H1 (cell line): ENCODE data around the gene GNAQ. TPM values are rescaled to one million over a fixed set of nuclear protein-coding genes. Genes with fewer than 3 reads are reported as not detected.

ENCODE experiments used
- CTCF ChIA-PET: fragments of 300-600 bp; sonication (Branson Sonifier 250); formaldehyde crosslinking; loops from one replicate; lab custom pipeline; 2021; ENCODE audit not compliant: partially characterized antibody; lab: Charles Lee
- POLR2A ChIA-PET: fragments of 300-600 bp; sonication (Branson Sonifier 250); formaldehyde crosslinking; loops from one replicate; lab custom pipeline; 2021; ENCODE audit warnings: inconsistent platforms; ENCODE audit not compliant: partially characterized antibody; lab: Charles Lee
- DNase-seq, 2 experiments: peaks; one replicate each; pipeline versions ENCODE4 v3.0.0 to v3.0.0-alpha.2; 2010 to 2022; ENCODE audit warnings: low spot score in 2 of 2, low read depth in 1 of 2, mixed read lengths in 1 of 2
- FAIRE-seq: peaks from 2 replicates; lab custom pipeline; 2011; peaks lifted over from hg19 to GRCh38; lab: Jason Lieb, UNC
- H2AFZ ChIP-seq: 2 replicates; pipeline ENCODE4 v1.8.1; 2012; ENCODE audit warnings: low read length, inconsistent platforms
- H2AK5ac ChIP-seq: 2 replicates; pipeline ENCODE4 v1.6.1; 2013; ENCODE audit warnings: low read depth, low read length
- H2BK120ac ChIP-seq: replicated peaks from 2 replicates; pipeline ENCODE3; 2013; ENCODE audit warnings: low read depth, low read length, inconsistent platforms
- H2BK12ac ChIP-seq: 2 replicates; pipeline ENCODE4 v1.6.1; 2013; ENCODE audit warnings: low read depth, low read length
- H2BK15ac ChIP-seq: 2 replicates; pipeline ENCODE4 v1.6.1; 2013; ENCODE audit warnings: low read length
- H2BK20ac ChIP-seq: 2 replicates; pipeline ENCODE4 v1.6.1; 2013; ENCODE audit warnings: low read length
- H2BK5ac ChIP-seq: 2 replicates; pipeline ENCODE4 v1.6.1; 2013; ENCODE audit warnings: low read depth, low read length
- H3K14ac ChIP-seq: 2 replicates; pipeline ENCODE4 v1.6.1; 2013; ENCODE audit warnings: inconsistent platforms; ENCODE audit not compliant: insufficient read length
- H3K18ac ChIP-seq: 2 replicates; pipeline ENCODE4 v1.6.1; 2013; ENCODE audit warnings: low read length; ENCODE audit errors: extremely low read depth
- H3K23ac ChIP-seq: 2 replicates; pipeline ENCODE4 v1.6.1; 2013; ENCODE audit warnings: inconsistent platforms; ENCODE audit not compliant: insufficient read length
- H3K23me2 ChIP-seq: 2 replicates; pipeline ENCODE4 v1.6.1; 2013; ENCODE audit warnings: low read depth, low read length
- H3K27ac ChIP-seq: 2 replicates; pipeline ENCODE4 v1.6.1; 2011; ENCODE audit warnings: low read depth, low read length, inconsistent platforms
- H3K27me3 ChIP-seq, 4 experiments: replicated peaks in 1 of 4; 1 replicate in 1 of 4; 2 replicates in 3 of 4; pipeline versions ENCODE4 v1.6.1 to v1.8.1; 2011 to 2013; ENCODE audit warnings: low read length in 3 of 4, mild to moderate bottlenecking in 3 of 4, inconsistent platforms in 2 of 4, mixed read lengths in 2 of 4, moderate library complexity in 1 of 4; ENCODE audit not compliant: control insufficient read depth in 3 of 4, insufficient read depth in 3 of 4; ENCODE audit errors: extremely low read depth in 1 of 4
- H3K36me3 ChIP-seq, 4 experiments: 2 replicates each; pipeline versions ENCODE4 v1.6.1 to v1.8.1; 2011 to 2013; ENCODE audit warnings: mild to moderate bottlenecking in 4 of 4, low read length in 3 of 4, moderate library complexity in 2 of 4, control low read depth in 1 of 4, inconsistent platforms in 1 of 4; ENCODE audit not compliant: insufficient read depth in 4 of 4, control insufficient read depth in 2 of 4
- H3K4ac ChIP-seq: replicated peaks from 2 replicates; pipeline ENCODE3; 2013; ENCODE audit warnings: low read length, low read depth, mixed read lengths, inconsistent platforms; ENCODE audit not compliant: insufficient read length
- H3K4me1 ChIP-seq, 4 experiments: replicated peaks in 1 of 4; 1 replicate in 1 of 4; 2 replicates in 3 of 4; pipeline versions ENCODE4 v1.6.1 to v1.8.1; 2011 to 2013; ENCODE audit warnings: low read length in 3 of 4, inconsistent platforms in 2 of 4, mixed read lengths in 1 of 4; ENCODE audit not compliant: insufficient read depth in 4 of 4, control insufficient read depth in 3 of 4
- H3K4me2 ChIP-seq, 2 experiments: 2 replicates each; pipeline versions ENCODE4 v1.6.1 to v1.8.1; 2011 to 2013; ENCODE audit warnings: low read depth in 2 of 2, low read length in 2 of 2, control low read depth in 1 of 2, inconsistent platforms in 1 of 2, mild to moderate bottlenecking in 1 of 2; ENCODE audit not compliant: insufficient read depth in 1 of 2
- H3K4me3 ChIP-seq, 4 experiments: fragments of 200-600, 300-600 bp in 1 of 4; sonication (generic), shearing (Covaris generic), sonication (Bioruptor Twin) in 1 of 4; 2 replicates each; pipeline versions ENCODE4 v1.5.1 to v1.8.1; 2011 to 2016; ENCODE audit warnings: low read length in 4 of 4, low read depth in 3 of 4, control low read depth in 2 of 4, inconsistent platforms in 2 of 4, mild to moderate bottlenecking in 2 of 4, mixed read lengths in 1 of 4, moderate library complexity in 1 of 4; ENCODE audit not compliant: insufficient read depth in 2 of 4; ENCODE audit errors: extremely low read depth in 1 of 4
- H3K56ac ChIP-seq: replicated peaks from 2 replicates; pipeline ENCODE3; 2013; ENCODE audit warnings: low read depth, mild to moderate bottlenecking, mixed read lengths, low read length, inconsistent platforms; ENCODE audit not compliant: insufficient read length
- H3K79me1 ChIP-seq: 2 replicates; pipeline ENCODE4 v1.6.1; 2013; ENCODE audit warnings: low read depth, low read length, control low read depth
- H3K79me2 ChIP-seq, 2 experiments: 2 replicates each; pipeline versions ENCODE4 v1.6.1 to v1.8.1; 2012 to 2013; ENCODE audit warnings: low read length in 2 of 2, mild to moderate bottlenecking in 2 of 2, inconsistent platforms in 1 of 2; ENCODE audit not compliant: insufficient read depth in 2 of 2, control insufficient read depth in 1 of 2
- H3K9ac ChIP-seq, 4 experiments: replicated peaks in 1 of 4; 1 replicate in 1 of 4; 2 replicates in 3 of 4; pipeline versions ENCODE4 v1.6.1 to v1.8.1; 2011 to 2013; ENCODE audit warnings: low read depth in 3 of 4, low read length in 3 of 4, control low read depth in 2 of 4, mild to moderate bottlenecking in 2 of 4, moderate library complexity in 2 of 4, inconsistent platforms in 1 of 4; ENCODE audit errors: extremely low read depth in 1 of 4
- H3K9me3 ChIP-seq, 2 experiments: 2 replicates each; pipeline versions ENCODE4 v1.6.1 to v1.8.1; 2012 to 2013; ENCODE audit warnings: mild to moderate bottlenecking in 2 of 2, moderate library complexity in 2 of 2, control low read depth in 1 of 2, inconsistent platforms in 1 of 2, low read depth in 1 of 2, low read length in 1 of 2, mixed read lengths in 1 of 2; ENCODE audit not compliant: insufficient read depth in 2 of 2
- H4K20me1 ChIP-seq, 2 experiments: replicated peaks in 1 of 2; 2 replicates each; pipeline versions ENCODE3 to v1.8.1; 2011 to 2013; ENCODE audit warnings: inconsistent platforms in 2 of 2, low read length in 2 of 2, mild to moderate bottlenecking in 1 of 2; ENCODE audit not compliant: insufficient read depth in 2 of 2, control insufficient read depth in 1 of 2
- H4K5ac ChIP-seq: 2 replicates; pipeline ENCODE4 v1.6.1; 2013; ENCODE audit warnings: low read length, low read depth, mixed read lengths, inconsistent platforms; ENCODE audit not compliant: insufficient read length
- H4K8ac ChIP-seq: 2 replicates; pipeline ENCODE4 v1.8.0; 2013; ENCODE audit warnings: mild to moderate bottlenecking, moderate library complexity, low read length, inconsistent platforms; ENCODE audit not compliant: insufficient read depth; ENCODE audit errors: extremely low read depth
- H4K91ac ChIP-seq: replicated peaks from 2 replicates; pipeline ENCODE3; 2013; ENCODE audit warnings: low read length, mixed read lengths, inconsistent platforms; ENCODE audit not compliant: insufficient read length
- ATF2 ChIP-seq: IDR thresholded peaks from 2 replicates; pipeline ENCODE4 v1.6.1; 2012; ENCODE audit warnings: low read length, inconsistent platforms
- BCL11A ChIP-seq, 2 experiments: IDR thresholded peaks; one replicate each; pipeline ENCODE4 v1.6.1; 2011; ENCODE audit warnings: low read depth in 2 of 2, low read length in 2 of 2, mild to moderate bottlenecking in 2 of 2
- CBX5 ChIP-seq: fragments of 300-800, 300-1000 bp; sonication (generic); IDR thresholded peaks from 2 replicates; pipeline ENCODE4 v1.7.1; 2016; ENCODE audit warnings: antibody characterized with exemption, low read length, low read depth
- CHD1 ChIP-seq: IDR thresholded peaks from 2 replicates; pipeline ENCODE4 v1.6.1; 2012; ENCODE audit warnings: low read depth, low read length, improper control_type of control experiment
- EZH2 ChIP-seq: fragments of 200-600 bp; sonication (generic); IDR thresholded peaks from 2 replicates; pipeline ENCODE4 v1.7.1; 2012; ENCODE audit warnings: low read depth, mild to moderate bottlenecking, moderate library complexity, low read length, inconsistent platforms; ENCODE audit not compliant: severe bottlenecking
- JUND ChIP-seq: IDR thresholded peaks from 2 replicates; pipeline ENCODE4 v1.6.1; 2011; ENCODE audit warnings: mild to moderate bottlenecking, improper control_type of control experiment, low read length
- KDM1A ChIP-seq: fragments of 200-600, 300-600 bp; sonication (generic); IDR thresholded peaks from 2 replicates; pipeline ENCODE4 v1.7.1; 2016; ENCODE audit warnings: mild to moderate bottlenecking, low read length, borderline replicate concordance
- RAD21 ChIP-seq, 2 experiments: IDR thresholded peaks in 1 of 2; conservative IDR thresholded peaks in 1 of 2; 2 replicates each; pipeline ENCODE4 v1.6.1; 2011; ENCODE audit warnings: low read depth in 2 of 2, low read length in 2 of 2, improper control_type of control experiment in 1 of 2, inconsistent platforms in 1 of 2, mild to moderate bottlenecking in 1 of 2, moderate library complexity in 1 of 2
- SUZ12 ChIP-seq: fragments of 200-600 bp; sonication (generic); IDR thresholded peaks from 2 replicates; pipeline ENCODE4 v1.6.1; 2012; ENCODE audit warnings: mild to moderate bottlenecking, inconsistent platforms, low read length, moderate library complexity, mixed read lengths
- TEAD4 ChIP-seq: IDR thresholded peaks from 2 replicates; pipeline ENCODE4 v1.6.1; 2012; ENCODE audit warnings: low read depth, low read length, inconsistent platforms, mixed read lengths
- YY1 ChIP-seq: IDR thresholded peaks from 2 replicates; pipeline ENCODE4 v1.6.1; 2011; ENCODE audit warnings: low read depth, mild to moderate bottlenecking, low read length
- ZNF274 ChIP-seq: IDR thresholded peaks from 2 replicates; pipeline ENCODE4 v1.7.0; 2012; ENCODE audit warnings: low read length, borderline replicate concordance; ENCODE audit errors: extremely low read depth
- WGBS, 2 experiments: shearing (Covaris generic) in 1 of 2; methylation state at CpG; one replicate each; pipeline versions ENCODE4 v1.1.6 to v1.1.7; 2013 to 2015; ENCODE audit warnings: low lambda C conversion rate in 2 of 2, mixed read lengths in 2 of 2, inconsistent platforms in 1 of 2, low coverage in 1 of 2, missing lambda C conversion rate in 1 of 2; ENCODE audit not compliant: insufficient replicate concordance in 2 of 2, insufficient coverage in 1 of 2, insufficient read length in 1 of 2; ENCODE audit errors: extremely low coverage in 1 of 2, missing lambda C conversion rate in 1 of 2; 5-methylcytosine and 5-hydroxymethylcytosine counted together
- polyA plus RNA-seq, 7 experiments: library from polyadenylated mRNA; depleted of rRNA in 3 of 7; stranded (reverse) in 5 of 7; unstranded in 2 of 7; fragments of >200 nt in 5 of 7; fragments of 200-250 nt in 2 of 7; gene quantifications; 1 replicate in 5 of 7; 2 replicates in 1 of 7; 4 replicates in 1 of 7; pipeline versions ENCODE4 v1.2.1 to v1.2.3, GENCODE V29; 2011 to 2013; ENCODE audit warnings: missing spikeins in 2 of 7, mixed read lengths in 2 of 7
- total RNA-seq: library from RNA; stranded (reverse); fragmentation: NEBNext Ultra II Directional; extraction: Animal tissue kit (Norgen Biotek cat#: 25700); gene quantifications from 2 replicates; pipeline ENCODE4 v1.2.1, GENCODE V29; 2021

Gene GNAQ
- total and polyA plus RNA-seq, 2 of the 8 experiments (the other 6 are each of a cell fraction or from before 2014, with no cell fraction given) = 22.8 to 63.8 TPM

GRCh38 chr9:77876590-77876989, 155.0 kb downstream of the GNAQ start:
- H4K8ac ChIP-seq = no peak overlapping the region
- peaks cover 3% of the 10 kb centered on the region; the same call in 1 of the 2 replicates for H3K79me1 ChIP-seq
- DNase-seq (no peak), FAIRE-seq (no peak)
- H3K23ac ChIP-seq = no peak overlapping the region
- 72% methylated on average over 3 of the region's 3 CpGs; no CpG with 5 or more reads in 1 of the 2 experiments for WGBS, 2 experiments
- H2AK5ac ChIP-seq = no peak overlapping the region
- H3K4me1 ChIP-seq = 0 out of 7 replicates have a peak, but pooled peaks cover 0 to 2% (median 0%) of the 10 kb centered on the region in 4 experiments
- H4K20me1 ChIP-seq = no peaks in the 10 kb centered on the region
- H3K79me2 ChIP-seq = peaks cover 0 to 15% of the 10 kb centered on the region in 2 experiments; a peak in 2 of 4 replicates
- H3K36me3 ChIP-seq = no peaks in the 10 kb centered on the region
- no peak overlapping the region for H3K27ac ChIP-seq
- no peak overlapping the region for H3K4ac ChIP-seq
- no peak overlapping the region for H3K18ac ChIP-seq
- no peaks in the 10 kb centered on the region for H3K23me2 ChIP-seq
- H2BK20ac ChIP-seq = no peak overlapping the region
- H3K4me2 ChIP-seq = no peak overlapping the region
- H3K27me3 ChIP-seq = no peaks in the 10 kb centered on the region
- no peak overlapping the region for H3K4me3 ChIP-seq
- no peak overlapping the region for H3K56ac ChIP-seq
- H2BK12ac ChIP-seq = no peak overlapping the region
- no peak overlapping the region for H3K9ac ChIP-seq
- no peak overlapping the region for H2BK15ac ChIP-seq
- no peak overlapping the region for H2AFZ ChIP-seq
- ChIA-PET POLR2A (no interaction called here), CTCF (interaction anchor here (2.1 to 2.4 kb wide), 2 partner anchors 20 to 158 kb away, joined by 5 to 7 read pairs; no protein-coding TSS in a partner anchor)
- no peak overlapping the region for H4K91ac ChIP-seq
- H4K5ac ChIP-seq = no peak overlapping the region
- no peak overlapping the region for H2BK120ac ChIP-seq
- no peak overlapping the region for H3K14ac ChIP-seq
- H2BK5ac ChIP-seq = no peak overlapping the region
- H3K9me3 ChIP-seq = no peaks in the 10 kb centered on the region
- TF ChIP-seq EZH2 (no peak), CBX5 (no peak), ATF2 (no peak), JUND (no peak), BCL11A (IDR thresholded peaks at IDR 0.05; ENCODE audit: low read depth in 2 of 2, low read length in 2 of 2) (no peak), YY1 (no peak), ZNF274 (no peak), KDM1A (no peak), RAD21 (IDR thresholded peaks at IDR 0.05 in 1 of 2, conservative IDR thresholded peaks at IDR 0.05 in 1 of 2; ENCODE audit: low read depth in 2 of 2, low read length in 2 of 2) (no peak), CHD1 (no peak), SUZ12 (no peak), TEAD4 (no peak)
